ENCODE data around the gene SHKBP1. TPM values are rescaled to one million over a fixed set of nuclear protein-coding genes. Genes with fewer than 3 reads are reported as not detected.

Gene SHKBP1
- total and polyA plus RNA-seq, 2 of the 13 experiments (the other 11 are each of a cell fraction or from before 2014, with no cell fraction given) = 16.2 to 17.4 TPM

DNA sequence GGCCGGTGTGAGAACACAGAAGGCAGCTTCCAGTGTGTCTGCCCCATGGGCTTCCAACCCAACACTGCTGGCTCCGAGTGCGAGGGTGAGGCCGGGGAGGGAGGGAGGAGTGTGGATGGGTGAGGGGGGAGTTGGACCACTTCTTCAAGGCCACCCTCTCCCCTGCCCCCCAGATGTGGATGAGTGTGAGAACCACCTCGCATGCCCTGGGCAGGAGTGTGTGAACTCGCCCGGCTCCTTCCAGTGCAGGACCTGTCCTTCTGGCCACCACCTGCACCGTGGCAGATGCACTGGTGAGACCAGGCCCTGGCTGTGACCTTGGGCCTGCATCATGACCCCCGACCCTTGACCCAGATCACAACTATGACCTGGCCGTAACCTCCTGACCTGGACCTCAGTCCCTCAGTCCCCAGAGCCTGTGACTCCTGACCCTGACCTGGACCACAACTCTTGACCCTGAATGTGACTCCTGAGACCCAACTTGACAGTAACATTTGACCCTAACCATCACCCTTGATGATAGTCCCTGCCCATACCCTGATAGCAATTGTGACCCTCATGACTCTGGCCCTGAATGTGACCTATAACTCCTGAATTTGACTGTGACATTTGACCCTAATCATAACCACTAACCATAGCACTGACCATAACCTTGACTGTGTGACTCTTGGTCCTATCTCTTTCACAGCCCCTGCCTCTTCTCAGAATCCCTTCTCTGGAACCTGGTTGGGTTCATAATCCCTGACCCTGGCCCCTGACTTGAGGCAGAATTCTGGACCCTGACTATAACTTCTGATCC is 35.4 kb downstream of the SHKBP1 start (continued):
- TF ChIP-seq YEATS2 (CRISPR knock-in tag; IDR thresholded peaks at IDR 0.05; ENCODE audit: borderline replicate concordance) = no peak

DNA sequence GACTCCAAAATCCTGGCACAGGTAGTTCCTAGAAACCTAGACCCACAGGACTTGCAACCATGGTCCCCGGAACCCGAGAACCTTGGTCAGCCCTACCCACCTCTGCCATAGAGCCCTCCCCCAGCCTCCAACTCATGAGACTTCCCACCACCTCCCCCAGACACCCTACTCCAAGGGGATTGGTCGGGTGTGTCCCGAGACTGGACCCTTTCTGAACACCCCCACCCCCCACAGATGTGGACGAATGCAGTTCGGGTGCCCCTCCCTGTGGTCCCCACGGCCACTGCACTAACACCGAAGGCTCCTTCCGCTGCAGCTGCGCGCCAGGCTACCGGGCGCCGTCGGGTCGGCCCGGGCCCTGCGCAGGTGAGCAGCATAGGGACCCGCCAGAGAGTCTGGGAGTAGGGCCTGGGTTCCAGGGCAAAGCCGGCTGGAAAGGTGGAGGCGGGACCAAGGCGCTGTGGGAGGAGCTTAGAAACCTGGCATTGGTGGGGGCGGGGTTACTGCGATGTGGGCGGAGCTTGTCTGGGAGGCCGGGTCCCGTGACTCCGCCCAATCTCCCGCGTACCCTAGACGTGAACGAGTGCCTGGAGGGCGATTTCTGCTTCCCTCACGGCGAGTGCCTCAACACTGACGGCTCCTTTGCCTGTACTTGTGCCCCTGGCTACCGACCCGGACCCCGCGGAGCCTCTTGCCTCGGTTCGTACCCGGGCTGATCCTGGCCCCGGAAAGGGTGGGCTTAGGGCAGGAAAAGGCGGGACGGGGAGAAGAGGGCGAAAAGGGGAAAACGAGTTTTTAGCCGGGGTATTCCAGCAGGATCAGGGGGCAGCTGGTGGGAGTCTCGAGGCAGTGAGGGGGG is 36.4 kb downstream of the SHKBP1 start:
- no peak for FAIRE-seq
- H3K79me2 ChIP-seq (ENCODE audit: insufficient read depth, low read length) = no peaks in the 10 kb centered on the region
- ChIA-PET CTCF (ENCODE audit: low intra/inter-chr PET ratio, low total read pairs) (interaction anchor here (2.2 kb wide), 1 partner anchor 21 kb away, joined by 7 read pairs; no protein-coding TSS in a partner anchor), POLR2A (interaction anchor here (0.8 kb wide), 1 partner anchor 9 kb away, joined by 3 read pairs; no protein-coding TSS in a partner anchor)
- no TSS peak for BruUV-seq (replicated peaks)
- intact Hi-C loops (cut with micrococcal nuclease; ENCODE audit: unreplicated experiment) (no loop called here), in situ Hi-C loops (cut with HindIII; ENCODE audit: extremely low pct_ligation_motif_present, low pct_unique_long_range_greater_than_20kb) (no loop called here)
- H3K36me3 ChIP-seq (replicated peaks in 1 of 2; ENCODE audit: control insufficient read depth in 1 of 2, insufficient read depth in 2 of 2, low read length in 2 of 2) = no peaks in the 10 kb centered on the region
- H3K4me1 ChIP-seq (ENCODE audit: insufficient read depth, low read length) = peaks cover 38% of the 10 kb centered on the region
- H4K20me1 ChIP-seq (ENCODE audit: insufficient read depth, low read length) = no peaks in the 10 kb centered on the region
- no peak for ATAC-seq
- no peaks in the 10 kb centered on the region for H3K9me3 ChIP-seq (ENCODE audit: low read length)
- no peak overlapping the region for H3K9ac ChIP-seq (ENCODE audit: insufficient read depth, low read depth, low read length)
- 0 out of 2 replicates have a peak, but pooled peaks have one; percentile 32 for TF ChIP-seq GABPA (IDR thresholded peaks at IDR 0.05; ENCODE audit: low read depth, low read length)
- peak; percentile 54; the same call in 1 of the 2 replicates for TF ChIP-seq GABPA (CRISPR knock-in tag; IDR thresholded peaks at IDR 0.05; ENCODE audit: low read depth)
- no peak for TF ChIP-seq SRSF9 (IDR thresholded peaks at IDR 0.05; ENCODE audit: borderline replicate concordance, insufficient read depth, low read depth, low read length, poor library complexity, severe bottlenecking)
- TF ChIP-seq ZNF777 (CRISPR knock-in tag; IDR thresholded peaks at IDR 0.05) = peak; percentile 87
- TF ChIP-seq ZNF614 (CRISPR knock-in tag; IDR thresholded peaks at IDR 0.05; ENCODE audit: borderline replicate concordance) = no peak
- TF ChIP-seq IKZF1 (IDR thresholded peaks at IDR 0.05) = no peak
- H3K27ac ChIP-seq (ENCODE audit: extremely low read length, insufficient read depth, low read length) = no peak overlapping the region
- no peak for DNase-seq (ENCODE audit: low spot score)
- no peak overlapping the region for H2AFZ ChIP-seq (ENCODE audit: low read length)
- peak overlapping the region; percentile 78 for H3K4me2 ChIP-seq (ENCODE audit: low read depth, low read length)
- H3K27me3 ChIP-seq (ENCODE audit: control insufficient read depth in 1 of 2, insufficient read depth in 2 of 2, low read length in 2 of 2) = peaks cover 2 to 62% of the 10 kb centered on the region in 2 experiments
- peak overlapping the region in 2 of 3 experiments; percentile 54 to 70; a peak in 3 of 6 replicates for H3K4me3 ChIP-seq (replicated peaks in 1 of 3; ENCODE audit: insufficient read depth in 1 of 3, low read depth in 2 of 3, low read length in 3 of 3)
- 55% methylated on average over 29 of the region's 50 CpGs for WGBS (ENCODE audit: low lambda C conversion rate)
